Measurements from ENCODE around the gene FBXW9. TPM values are rescaled to one million over a fixed set of nuclear protein-coding genes. Genes with fewer than 3 reads are reported as not detected.

Gene FBXW9
- total and polyA plus RNA-seq, 2 experiments from 2014 or later, result 9.1 to 10.9 TPM

- Histone ChIP-seq H3K9me3 (ENCODE audit: low read depth) (no peaks in the 10 kb centered on the region), H3K79me2 (no peaks in the 10 kb centered on the region), H2AFZ (peak overlapping the region; percentile 84), H3K4me1 (ENCODE audit: insufficient read depth) (no peaks in the 10 kb centered on the region), H3K36me3 (replicated peaks; ENCODE audit: insufficient read depth, low read depth) (no peaks in the 10 kb centered on the region), H3K27ac (no peak overlapping the region), H3K4me3 (no peak overlapping the region), H3K4me2 (peak overlapping the region; percentile 77), H3K9me2 (replicated peaks; ENCODE audit: insufficient read depth) (no peaks in the 10 kb centered on the region), H3K27me3 (no peaks in the 10 kb centered on the region), H4K20me1 (ENCODE audit: insufficient read depth, poor library complexity, severe bottlenecking) (no peaks in the 10 kb centered on the region)
- no peak for TF ChIP-seq EZH2 (IDR thresholded peaks at IDR 0.05; ENCODE audit: borderline replicate concordance)
- TF ChIP-seq CTCF (IDR thresholded peaks at IDR 0.05; ENCODE audit: poor library complexity), result peak; percentile 81
- peak; percentile 87 for DNase-seq (ENCODE audit: low spot score)
- WGBS (ENCODE audit: low lambda C conversion rate, missing lambda C conversion rate), result 16% methylated on average over 39 of the region's 39 CpGs
Measured at GRCh38 chr19:12639901-12640613, 56.4 kb downstream of the FBXW9 start.

Small RNA genes lying within 50 kb of the gene (small RNA-seq; reads per million reads assigned to genes)
- gene SNORD41, result 1,275 reads per million, percentile 99 among the genes with 10 or more reads in this experiment

Other genes with a start within 250 kb of the FBXW9 start
- 2.2 and 4.0 TPM in 2 replicates for gene ZNF709, start 211.8 kb downstream of the FBXW9 start, total RNA-seq
- 0.63 and 1.0 TPM in 2 replicates for gene ZNF709, start 211.8 kb downstream of the FBXW9 start, polyA plus RNA-seq
- 9.2 and 10.7 TPM in 2 replicates for gene ZNF564, start 145.1 kb downstream of the FBXW9 start, total RNA-seq
- gene ZNF564, start 145.1 kb downstream of the FBXW9 start, polyA plus RNA-seq, result 5.0 and 6.1 TPM in 2 replicates
- 7.8 and 8.1 TPM in 2 replicates for gene ZNF490, start 85.8 kb downstream of the FBXW9 start, total RNA-seq
- 1.8 and 2.3 TPM in 2 replicates for gene ZNF490, start 85.8 kb downstream of the FBXW9 start, polyA plus RNA-seq
- 16.1 and 16.2 TPM in 2 replicates for gene ZNF791, start 85.7 kb downstream of the FBXW9 start, total RNA-seq
- gene ZNF791, start 85.7 kb downstream of the FBXW9 start, polyA plus RNA-seq, result 11.5 and 16.6 TPM in 2 replicates
- 67.2 and 68.8 TPM in 2 replicates for gene MAN2B1, start 29.9 kb downstream of the FBXW9 start, total RNA-seq
- gene MAN2B1, start 29.9 kb downstream of the FBXW9 start, polyA plus RNA-seq, result 77.1 and 81.9 TPM in 2 replicates
- gene WDR83, start 29.8 kb downstream of the FBXW9 start, total RNA-seq, result 9.1 and 12.2 TPM in 2 replicates
- gene WDR83, start 29.8 kb downstream of the FBXW9 start, polyA plus RNA-seq, result 19.5 and 21.5 TPM in 2 replicates
- 62.6 and 71.7 TPM in 2 replicates for gene DHPS, start 14.8 kb downstream of the FBXW9 start, total RNA-seq
- gene DHPS, start 14.8 kb downstream of the FBXW9 start, polyA plus RNA-seq, result 63.1 and 84.7 TPM in 2 replicates
- not detected in 2 replicates for gene GNG14, start 8.6 kb downstream of the FBXW9 start, total RNA-seq
- not detected in 2 replicates for gene GNG14, start 8.6 kb downstream of the FBXW9 start, polyA plus RNA-seq
- 41.4 and 65.2 TPM in 2 replicates for gene TNPO2, start 27.3 kb upstream of the FBXW9 start, total RNA-seq
- gene TNPO2, start 27.3 kb upstream of the FBXW9 start, polyA plus RNA-seq, result 11.7 and 16.0 TPM in 2 replicates
- gene TRIR, start 38.1 kb upstream of the FBXW9 start, total RNA-seq, result 243 and 268 TPM in 2 replicates
- gene TRIR, start 38.1 kb upstream of the FBXW9 start, polyA plus RNA-seq, result 246 and 259 TPM in 2 replicates
- gene GET3, start 40.9 kb upstream of the FBXW9 start, total RNA-seq, result 52.3 and 79.6 TPM in 2 replicates
- gene GET3, start 40.9 kb upstream of the FBXW9 start, polyA plus RNA-seq, result 85.4 and 108 TPM in 2 replicates
- not detected in 2 replicates for gene BEST2, start 55.2 kb upstream of the FBXW9 start, total RNA-seq
- not detected in 2 replicates for gene BEST2, start 55.2 kb upstream of the FBXW9 start, polyA plus RNA-seq
- 44.3 and 70.5 TPM in 2 replicates for gene HOOK2, start 78.9 kb upstream of the FBXW9 start, total RNA-seq
- 113 and 128 TPM in 2 replicates for gene HOOK2, start 78.9 kb upstream of the FBXW9 start, polyA plus RNA-seq
- 343 and 399 TPM in 2 replicates for gene JUNB, start 94.9 kb upstream of the FBXW9 start, total RNA-seq
- 539 and 633 TPM in 2 replicates for gene JUNB, start 94.9 kb upstream of the FBXW9 start, polyA plus RNA-seq
- 497 and 589 TPM in 2 replicates for gene PRDX2, start 105.2 kb upstream of the FBXW9 start, total RNA-seq
- 581 and 582 TPM in 2 replicates for gene PRDX2, start 105.2 kb upstream of the FBXW9 start, polyA plus RNA-seq
- not detected in 2 replicates for gene THSD8, start 105.4 kb upstream of the FBXW9 start, total RNA-seq
- gene THSD8, start 105.4 kb upstream of the FBXW9 start, polyA plus RNA-seq, result 5.1 and 5.7 TPM in 2 replicates
- 8.3 and 9.3 TPM in 2 replicates for gene RNASEH2A, start 110.0 kb upstream of the FBXW9 start, total RNA-seq
- 20.4 and 25.7 TPM in 2 replicates for gene RNASEH2A, start 110.0 kb upstream of the FBXW9 start, polyA plus RNA-seq
- 0.32 TPM in 1 of 2 replicates, not detected in the other for gene RTBDN, start 137.9 kb upstream of the FBXW9 start, total RNA-seq
- gene RTBDN, start 137.9 kb upstream of the FBXW9 start, polyA plus RNA-seq, result 0.36 TPM in 1 of 2 replicates, not detected in the other
- gene MAST1, start 141.9 kb upstream of the FBXW9 start, total RNA-seq, result 0.20 and 0.32 TPM in 2 replicates
- gene MAST1, start 141.9 kb upstream of the FBXW9 start, polyA plus RNA-seq, result 0.22 and 0.54 TPM in 2 replicates
- 25.7 and 31.5 TPM in 2 replicates for gene DNASE2, start 184.8 kb upstream of the FBXW9 start, total RNA-seq
- gene DNASE2, start 184.8 kb upstream of the FBXW9 start, polyA plus RNA-seq, result 41.3 and 41.9 TPM in 2 replicates
- 0.37 TPM in 1 of 2 replicates, not detected in the other for gene KLF1, start 190.6 kb upstream of the FBXW9 start, total RNA-seq
- not detected in 2 replicates for gene KLF1, start 190.6 kb upstream of the FBXW9 start, polyA plus RNA-seq
- gene GCDH, start 194.5 kb upstream of the FBXW9 start, total RNA-seq, result 31.7 and 34.2 TPM in 2 replicates
- gene GCDH, start 194.5 kb upstream of the FBXW9 start, polyA plus RNA-seq, result 23.4 and 30.7 TPM in 2 replicates
- gene SYCE2, start 222.7 kb upstream of the FBXW9 start, total RNA-seq, result 0.67 TPM in 1 of 2 replicates, not detected in the other
- 0.77 TPM in 1 of 2 replicates, not detected in the other for gene SYCE2, start 222.7 kb upstream of the FBXW9 start, polyA plus RNA-seq
- gene FARSA, start 237.1 kb upstream of the FBXW9 start, total RNA-seq, result 36.2 and 45.6 TPM in 2 replicates
- gene FARSA, start 237.1 kb upstream of the FBXW9 start, polyA plus RNA-seq, result 86.5 and 95.3 TPM in 2 replicates
- gene CALR, start 242.0 kb upstream of the FBXW9 start, total RNA-seq, result 1,414 and 1,442 TPM in 2 replicates
- gene CALR, start 242.0 kb upstream of the FBXW9 start, polyA plus RNA-seq, result 915 and 922 TPM in 2 replicates
- gene RAD23A, start 249.2 kb upstream of the FBXW9 start, total RNA-seq, result 64.5 and 65.8 TPM in 2 replicates
- gene RAD23A, start 249.2 kb upstream of the FBXW9 start, polyA plus RNA-seq, result 130 and 140 TPM in 2 replicates

Data from hepatocyte (in vitro differentiated cells).